PC-9 (cell line): ENCODE data around the gene COLGALT1.

Experiments used
- CTCF ChIP-seq: fragments of 200-600 bp; sonication (generic); conservative IDR thresholded peaks from 2 replicates; pipeline ENCODE4 v1.6.1; 2017; ENCODE audit warnings: mixed run types, antibody characterized with exemption, mild to moderate bottlenecking, moderate library complexity
- EZH2 ChIP-seq: fragments of 200-600 bp; sonication (generic); IDR thresholded peaks from 2 replicates; pipeline ENCODE4 v1.8.0; 2017; ENCODE audit warnings: antibody characterized with exemption, low read depth

GRCh38 chr19:17519967-17520366 lies 35.5 kb upstream of the COLGALT1 start:
- TF ChIP-seq CTCF, result no peak
- TF ChIP-seq EZH2, result no peak
